ENCODE results near the gene PHYHD1. TPM values are rescaled to one million over a fixed set of nuclear protein-coding genes. Genes with fewer than 3 reads are reported as not detected.

PHYHD1 gene
- total and polyA plus RNA-seq, 2 of the 4 experiments (the other 2 are of a cell fraction), result 2.2 to 8.4 TPM

DNA sequence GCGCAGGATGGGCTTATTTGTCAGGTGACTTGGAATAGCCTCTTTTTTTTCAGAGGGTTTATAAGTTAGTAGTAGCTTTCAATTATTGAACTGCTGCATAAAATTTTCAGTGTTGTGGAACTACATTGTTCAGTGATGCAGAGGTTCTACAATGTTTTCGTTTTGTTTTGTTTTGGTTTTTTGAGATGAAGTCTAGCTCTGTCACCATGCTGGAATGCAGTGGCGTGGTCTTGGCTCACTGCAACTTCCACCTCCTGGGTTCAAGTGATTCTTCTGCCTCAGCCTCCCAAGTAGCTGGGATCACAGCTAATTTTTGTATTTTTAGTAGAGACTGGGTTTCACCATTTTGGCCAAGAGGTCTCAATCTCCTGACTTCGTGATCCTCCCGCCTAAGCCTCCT is 48.7 kb downstream of the PHYHD1 start:
- dilution Hi-C loops (cut with HindIII; ENCODE audit: low sequenced_read_pairs, unreplicated experiment), result no loop called here
- Histone ChIP-seq H2AK5ac (ENCODE audit: low read depth, low read length) (peak overlapping the region; percentile 22; the same call in 1 of the 2 replicates), H2BK120ac (ENCODE audit: low read depth, low read length) (0 out of 2 replicates have a peak overlapping the region, but pooled peaks have one; percentile 22), H3K4ac (ENCODE audit: low read depth, low read length) (no peak overlapping the region; the same call in 1 of the 2 replicates), H4K91ac (ENCODE audit: insufficient read depth, low read depth, low read length) (no peak overlapping the region), H3K27ac (ENCODE audit: insufficient read depth, low read length) (no peak overlapping the region), H3K56ac (ENCODE audit: extremely low read depth, insufficient read depth, low read length) (no peak overlapping the region), H3K36me3 (ENCODE audit: control insufficient read depth, insufficient read depth, low read length) (peaks cover 12% of the 10 kb centered on the region), H2BK15ac (ENCODE audit: low read depth, low read length) (peak overlapping the region; percentile 5; the same call in 1 of the 3 replicates), H3K4me2 (ENCODE audit: low read depth, low read length) (peak overlapping the region; percentile 35; the same call in 1 of the 2 replicates), H3K4me3 (ENCODE audit: insufficient read depth, low read depth, low read length) (no peak overlapping the region), H2BK20ac (ENCODE audit: low read depth, low read length) (0 out of 2 replicates have a peak overlapping the region, but pooled peaks have one; percentile 8), H3K9me1 (ENCODE audit: insufficient read depth, low read length) (peaks cover 8% of the 10 kb centered on the region; the same call in 1 of the 2 replicates), H3K27me3 (ENCODE audit: control insufficient read depth, insufficient read depth, low read length) (no peaks in the 10 kb centered on the region), H3K9me3 (ENCODE audit: control insufficient read depth, insufficient read depth, low read length) (no peaks in the 10 kb centered on the region), H3K9ac (ENCODE audit: low read depth, low read length) (no peak overlapping the region), H4K5ac (ENCODE audit: low read depth, low read length) (no peak overlapping the region), H3K79me1 (ENCODE audit: low read depth in 1 of 2, low read length in 2 of 2) (peaks cover 2 to 23% of the 10 kb centered on the region in 2 experiments; a peak in 3 of 4 replicates), H3K4me1 (ENCODE audit: control insufficient read depth, insufficient read depth, low read length) (peaks cover 5% of the 10 kb centered on the region), H3K23ac (ENCODE audit: low read depth, low read length) (no peak overlapping the region), H2AFZ (replicated peaks; ENCODE audit: low read length, poor library complexity) (no peak overlapping the region), H4K20me1 (ENCODE audit: insufficient read depth, low read length) (peaks cover 3% of the 10 kb centered on the region; the same call in 1 of the 2 replicates), H4K8ac (ENCODE audit: low read depth in 2 of 2, low read length in 2 of 2) (peak overlapping the region in 1 of 2 experiments; percentile 30; a peak in 1 of 4 replicates), H3K18ac (ENCODE audit: low read depth, low read length) (no peak overlapping the region), H3K14ac (replicated peaks; ENCODE audit: low read depth, low read length) (no peak overlapping the region), H2BK5ac (ENCODE audit: low read depth, low read length, poor library complexity, severe bottlenecking) (no peak overlapping the region), H2AK9ac (replicated peaks; ENCODE audit: low read depth, low read length, poor library complexity) (no peak overlapping the region)
- BruUV-seq (replicated peaks), result no TSS peak
- ChIA-PET CTCF (no interaction called here), POLR2A (ENCODE audit: unreplicated experiment) (no interaction called here)
- whole genome bisulfite sequencing, 2 experiments (ENCODE audit: extremely low coverage in 2 of 2, insufficient read length in 1 of 2), result 100% methylated on average over 1 of the region's 5 CpGs; no CpG with 5 or more reads in 1 of the 2 experiments
- in situ Hi-C loops (cut with MboI; ENCODE audit: low sequenced_read_pairs), result no loop called here
- ATAC-seq (ENCODE audit: low read depth) (peak; percentile 61), DNase-seq (peak; percentile 48)
- intact Hi-C loops (cut with micrococcal nuclease), result no loop called here
- TF ChIP-seq SMC3 (IDR thresholded peaks at IDR 0.05; ENCODE audit: low read depth, low read length) (no peak), RAD21 (IDR thresholded peaks at IDR 0.05; ENCODE audit: low read length) (no peak), BHLHE40 (IDR thresholded peaks at IDR 0.05; ENCODE audit: low read depth, low read length) (no peak), RFX5 (IDR thresholded peaks at IDR 0.05; ENCODE audit: low read depth, low read length) (no peak), MXI1 (IDR thresholded peaks at IDR 0.05; ENCODE audit: borderline replicate concordance, low read depth, low read length) (no peak), FOS (IDR thresholded peaks at IDR 0.05; ENCODE audit: low read depth, low read length) (no peak), MAZ (IDR thresholded peaks at IDR 0.05; ENCODE audit: borderline replicate concordance, low read depth, low read length) (no peak)
- TF ChIP-seq, protein P1, sequence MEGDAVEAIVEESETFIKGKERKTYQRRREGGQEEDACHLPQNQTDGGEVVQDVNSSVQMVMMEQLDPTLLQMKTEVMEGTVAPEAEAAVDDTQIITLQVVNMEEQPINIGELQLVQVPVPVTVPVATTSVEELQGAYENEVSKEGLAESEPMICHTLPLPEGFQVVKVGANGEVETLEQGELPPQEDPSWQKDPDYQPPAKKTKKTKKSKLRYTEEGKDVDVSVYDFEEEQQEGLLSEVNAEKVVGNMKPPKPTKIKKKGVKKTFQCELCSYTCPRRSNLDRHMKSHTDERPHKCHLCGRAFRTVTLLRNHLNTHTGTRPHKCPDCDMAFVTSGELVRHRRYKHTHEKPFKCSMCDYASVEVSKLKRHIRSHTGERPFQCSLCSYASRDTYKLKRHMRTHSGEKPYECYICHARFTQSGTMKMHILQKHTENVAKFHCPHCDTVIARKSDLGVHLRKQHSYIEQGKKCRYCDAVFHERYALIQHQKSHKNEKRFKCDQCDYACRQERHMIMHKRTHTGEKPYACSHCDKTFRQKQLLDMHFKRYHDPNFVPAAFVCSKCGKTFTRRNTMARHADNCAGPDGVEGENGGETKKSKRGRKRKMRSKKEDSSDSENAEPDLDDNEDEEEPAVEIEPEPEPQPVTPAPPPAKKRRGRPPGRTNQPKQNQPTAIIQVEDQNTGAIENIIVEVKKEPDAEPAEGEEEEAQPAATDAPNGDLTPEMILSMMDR (conservative IDR thresholded peaks at IDR 0.05; ENCODE audit: low read depth, low read length), result no peak
- TF ChIP-seq, protein P2, sequence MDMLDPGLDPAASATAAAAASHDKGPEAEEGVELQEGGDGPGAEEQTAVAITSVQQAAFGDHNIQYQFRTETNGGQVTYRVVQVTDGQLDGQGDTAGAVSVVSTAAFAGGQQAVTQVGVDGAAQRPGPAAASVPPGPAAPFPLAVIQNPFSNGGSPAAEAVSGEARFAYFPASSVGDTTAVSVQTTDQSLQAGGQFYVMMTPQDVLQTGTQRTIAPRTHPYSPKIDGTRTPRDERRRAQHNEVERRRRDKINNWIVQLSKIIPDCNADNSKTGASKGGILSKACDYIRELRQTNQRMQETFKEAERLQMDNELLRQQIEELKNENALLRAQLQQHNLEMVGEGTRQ (IDR thresholded peaks at IDR 0.05; ENCODE audit: low read depth, low read length), result no peak
